SJCRH30 (cell line): ENCODE data around the gene TSC22D1. TPM values are rescaled to one million over a fixed set of nuclear protein-coding genes. Genes with fewer than 3 reads are reported as not detected.
A peak's percentile ranks its signal among the peaks of the same experiment; 100 is the strongest.
"Not testable (repeated sequence)": the region's sequence is repeated elsewhere in the genome, so short reads cannot be mapped to it uniquely, and the experiment has no call there.

Source experiments
- DNase-seq, 2 experiments: peaks; one replicate each; pipeline ENCODE4 v3.0.0-alpha.2; 2015 to 2020
- H3K27ac ChIP-seq: fragments of 250-450 bp; sonication (Bioruptor Pico); 2 replicates; pipeline ENCODE4 v1.5.1; 2020; ENCODE audit warnings: mild to moderate bottlenecking, moderate library complexity
- H3K27me3 ChIP-seq: fragments of 250-450 bp; sonication (Bioruptor Pico); 2 replicates; pipeline ENCODE4 v1.5.1; 2020; ENCODE audit warnings: mild to moderate bottlenecking, moderate library complexity
- H3K36me3 ChIP-seq: fragments of 250-450 bp; sonication (Bioruptor Pico); 2 replicates; pipeline ENCODE4 v1.5.1; 2020; ENCODE audit warnings: mild to moderate bottlenecking, moderate library complexity
- H3K4me1 ChIP-seq: fragments of 250-450 bp; sonication (Bioruptor Pico); 2 replicates; pipeline ENCODE4 v1.5.1; 2020; ENCODE audit warnings: mild to moderate bottlenecking, moderate library complexity
- H3K4me3 ChIP-seq: fragments of 250-450 bp; sonication (Bioruptor Pico); 2 replicates; pipeline ENCODE4 v1.5.1; 2020; ENCODE audit warnings: mild to moderate bottlenecking, moderate library complexity
- H3K9me3 ChIP-seq: fragments of 250-450 bp; sonication (Bioruptor Pico); replicated peaks from 2 replicates; pipeline ENCODE4 v1.5.1; 2020; ENCODE audit warnings: mild to moderate bottlenecking, moderate library complexity
- total RNA-seq: library from RNA; depleted of rRNA; stranded (reverse); fragments of >200 nt; shearing (Covaris generic); gene quantifications from 2 replicates; pipeline ENCODE4 v1.2.3, GENCODE V29; 2014

Gene TSC22D1
- total RNA-seq, 1 experiment from 2014 or later, result 28.0 TPM

GRCh38 chr13:44549476-44549875 lies 26.7 kb downstream of the TSC22D1 start:
- no peak overlapping the region for H3K27ac ChIP-seq
- no peaks in the 10 kb centered on the region; the same call in 1 of the 2 replicates for H3K9me3 ChIP-seq
- no peaks in the 10 kb centered on the region for H3K4me1 ChIP-seq
- H3K4me3 ChIP-seq, result no peak overlapping the region
- H3K36me3 ChIP-seq, result no peaks in the 10 kb centered on the region
- DNase-seq, result no peak
- no peaks in the 10 kb centered on the region for H3K27me3 ChIP-seq

- Histone ChIP-seq H3K4me1 (no peaks in the 10 kb centered on the region), H3K36me3 (peaks cover 5% of the 10 kb centered on the region; the same call in 1 of the 2 replicates), H3K27me3 (no peaks in the 10 kb centered on the region), H3K27ac (no peak overlapping the region), H3K9me3 (no peaks in the 10 kb centered on the region), H3K4me3 (no peak overlapping the region)
- DNase-seq, result no peak
Observed at GRCh38 chr13:44546164-44546563, 30.0 kb downstream of the TSC22D1 start.

- Histone ChIP-seq H3K27me3 (no peaks in the 10 kb centered on the region), H3K4me1 (no peaks in the 10 kb centered on the region), H3K4me3 (no peak overlapping the region), H3K27ac (no peak overlapping the region), H3K36me3 (peaks cover 7% of the 10 kb centered on the region; the same call in 1 of the 2 replicates), H3K9me3 (no peaks in the 10 kb centered on the region)
- no peak for DNase-seq
Observed at GRCh38 chr13:44543369-44543768, 32.8 kb downstream of the TSC22D1 start.

GRCh38 chr13:44542361-44542760 lies 33.8 kb downstream of the TSC22D1 start:
- H3K4me3 ChIP-seq, result no peak overlapping the region
- H3K36me3 ChIP-seq, result peaks cover 7% of the 10 kb centered on the region; the same call in 1 of the 2 replicates
- H3K27me3 ChIP-seq, result no peaks in the 10 kb centered on the region
- DNase-seq, result no peak
- no peaks in the 10 kb centered on the region for H3K4me1 ChIP-seq
- H3K27ac ChIP-seq, result no peak overlapping the region
- no peaks in the 10 kb centered on the region for H3K9me3 ChIP-seq

GRCh38 chr13:44541601-44542000 lies 34.5 kb downstream of the TSC22D1 start:
- Histone ChIP-seq H3K27ac (no peak overlapping the region), H3K27me3 (no peaks in the 10 kb centered on the region), H3K36me3 (peaks cover 7% of the 10 kb centered on the region; the same call in 1 of the 2 replicates), H3K9me3 (no peaks in the 10 kb centered on the region), H3K4me3 (no peak overlapping the region), H3K4me1 (no peaks in the 10 kb centered on the region)
- no peak for DNase-seq

- no peak for DNase-seq
- H3K27me3 ChIP-seq, result no peaks in the 10 kb centered on the region
- H3K4me3 ChIP-seq, result no peak overlapping the region
- peaks cover 7% of the 10 kb centered on the region; the same call in 1 of the 2 replicates for H3K36me3 ChIP-seq
- no peaks in the 10 kb centered on the region for H3K4me1 ChIP-seq
- no peaks in the 10 kb centered on the region for H3K9me3 ChIP-seq
- no peak overlapping the region for H3K27ac ChIP-seq
Observed at GRCh38 chr13:44540761-44541434, 35.2 kb downstream of the TSC22D1 start.

- Histone ChIP-seq H3K4me3 (no peak overlapping the region), H3K27me3 (no peaks in the 10 kb centered on the region), H3K4me1 (no peaks in the 10 kb centered on the region), H3K27ac (no peak overlapping the region), H3K9me3 (no peaks in the 10 kb centered on the region), H3K36me3 (peaks cover 5% of the 10 kb centered on the region; the same call in 1 of the 2 replicates)
- no peak for DNase-seq
Observed at GRCh38 chr13:44537248-44537647, 38.9 kb downstream of the TSC22D1 start.

GRCh38 chr13:44523146-44524015 lies 52.7 kb downstream of the TSC22D1 start:
- no peak overlapping the region for H3K4me3 ChIP-seq

GRCh38 chr13:44519642-44520041 lies 56.5 kb downstream of the TSC22D1 start:
- peak; percentile 3 to 38 for DNase-seq
- H3K9me3 ChIP-seq, result no peaks in the 10 kb centered on the region
- peaks cover 19% of the 10 kb centered on the region for H3K4me1 ChIP-seq
- H3K27me3 ChIP-seq, result no peaks in the 10 kb centered on the region
- H3K36me3 ChIP-seq, result no peaks in the 10 kb centered on the region
- no peak overlapping the region for H3K27ac ChIP-seq
- H3K4me3 ChIP-seq, result no peak overlapping the region

More at GRCh38 chr13:44523146-44524015, 52.7 kb downstream of the TSC22D1 start:
- no peak overlapping the region for H3K27ac ChIP-seq
- H3K36me3 ChIP-seq, result no peaks in the 10 kb centered on the region
- H3K9me3 ChIP-seq, result no peaks in the 10 kb centered on the region
- H3K27me3 ChIP-seq, result no peaks in the 10 kb centered on the region
- DNase-seq, result no peak
- H3K4me1 ChIP-seq, result peaks cover 9% of the 10 kb centered on the region

- Histone ChIP-seq H3K27me3 (no peaks in the 10 kb centered on the region), H3K4me3 (no peak overlapping the region), H3K36me3 (no peaks in the 10 kb centered on the region), H3K4me1 (peaks cover 19% of the 10 kb centered on the region), H3K9me3 (no peaks in the 10 kb centered on the region), H3K27ac (no peak overlapping the region)
- peak in 1 of 2 experiments; percentile 41 for DNase-seq
Observed at GRCh38 chr13:44516771-44517170, 59.4 kb downstream of the TSC22D1 start.

- no peak overlapping the region for H3K27ac ChIP-seq
- no peaks in the 10 kb centered on the region for H3K27me3 ChIP-seq
- no peak overlapping the region for H3K4me3 ChIP-seq
- H3K9me3 ChIP-seq, result no peaks in the 10 kb centered on the region
- DNase-seq, result no peak
- peaks cover 13% of the 10 kb centered on the region for H3K4me1 ChIP-seq
- H3K36me3 ChIP-seq, result no peaks in the 10 kb centered on the region
Observed at GRCh38 chr13:44514278-44514677, 61.9 kb downstream of the TSC22D1 start.

GRCh38 chr13:44509853-44510252 lies 66.3 kb downstream of the TSC22D1 start:
- not testable (repeated sequence) for H3K27ac ChIP-seq, H3K27me3 ChIP-seq, DNase-seq, H3K36me3 ChIP-seq, H3K4me1 ChIP-seq, H3K9me3 ChIP-seq, H3K4me3 ChIP-seq

- Histone ChIP-seq H3K27me3 (no peaks in the 10 kb centered on the region), H3K27ac (no peak overlapping the region), H3K36me3 (no peaks in the 10 kb centered on the region), H3K4me3 (no peak overlapping the region), H3K4me1 (no peaks in the 10 kb centered on the region), H3K9me3 (no peaks in the 10 kb centered on the region)
- no peak for DNase-seq
Observed at GRCh38 chr13:44508562-44509077, 67.5 kb downstream of the TSC22D1 start.

- Histone ChIP-seq H3K36me3 (no peaks in the 10 kb centered on the region), H3K4me3 (no peak overlapping the region), H3K27me3 (no peaks in the 10 kb centered on the region), H3K4me1 (no peaks in the 10 kb centered on the region), H3K27ac (no peak overlapping the region), H3K9me3 (no peaks in the 10 kb centered on the region)
- DNase-seq, result no peak
Observed at GRCh38 chr13:44507639-44508038, 68.5 kb downstream of the TSC22D1 start.

GRCh38 chr13:44506719-44507118 lies 69.4 kb downstream of the TSC22D1 start:
- H3K36me3 ChIP-seq, result no peaks in the 10 kb centered on the region
- H3K4me1 ChIP-seq, result no peaks in the 10 kb centered on the region
- no peak overlapping the region for H3K4me3 ChIP-seq
- no peaks in the 10 kb centered on the region for H3K27me3 ChIP-seq
- H3K9me3 ChIP-seq, result no peaks in the 10 kb centered on the region
- no peak for DNase-seq
- H3K27ac ChIP-seq, result no peak overlapping the region
